ENCODE data around the gene BICD2.

The BICD2 gene

DNA sequence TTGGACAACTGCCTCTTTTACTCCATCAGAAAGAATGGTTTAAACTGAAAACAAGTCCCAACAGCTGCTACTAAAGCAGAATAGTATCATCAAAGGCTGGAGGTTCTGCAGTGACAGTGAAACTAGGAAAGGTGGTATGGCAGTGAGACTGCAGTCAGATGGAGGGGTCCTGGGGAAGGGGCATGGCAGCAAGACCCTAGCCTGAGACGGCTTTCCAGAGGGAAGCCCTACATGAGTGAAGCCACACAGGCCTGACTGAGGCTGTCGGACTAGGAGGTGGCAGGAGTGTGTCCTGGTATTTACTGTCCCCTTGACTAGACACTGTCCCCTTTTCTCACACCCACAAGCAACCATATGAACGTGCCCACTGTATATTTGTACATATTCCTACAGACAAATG lies 54.3 kb downstream of the BICD2 start:
- Histone ChIP-seq H3K27ac (ENCODE audit: low read depth, low read length) (no peak overlapping the region), H3K4me3 (ENCODE audit: insufficient read depth, low read length, poor library complexity, severe bottlenecking) (no peak overlapping the region), H3K27me3 (ENCODE audit: low read length) (no peaks in the 10 kb centered on the region), H3K9ac (ENCODE audit: low read length) (no peak overlapping the region), H3K9me3 (ENCODE audit: insufficient read depth, low read length) (no peaks in the 10 kb centered on the region), H3K79me2 (ENCODE audit: insufficient read depth, low read length) (no peaks in the 10 kb centered on the region; the same call in 1 of the 2 replicates), H3K9me2 (replicated peaks; ENCODE audit: insufficient read depth, low read length) (no peaks in the 10 kb centered on the region), H3F3A (ENCODE audit: insufficient read depth) (peaks cover 18% of the 10 kb centered on the region; the same call in 1 of the 2 replicates), H3K36me3 (ENCODE audit: low read length) (peaks cover 15% of the 10 kb centered on the region; the same call in 1 of the 2 replicates), H4K20me1 (ENCODE audit: low read depth, low read length) (no peaks in the 10 kb centered on the region), H3K4me2 (ENCODE audit: low read depth, low read length, poor library complexity, severe bottlenecking) (no peak overlapping the region), H2AFZ (ENCODE audit: low read depth, low read length, severe bottlenecking) (no peak overlapping the region)
- TF ChIP-seq, protein P1, sequence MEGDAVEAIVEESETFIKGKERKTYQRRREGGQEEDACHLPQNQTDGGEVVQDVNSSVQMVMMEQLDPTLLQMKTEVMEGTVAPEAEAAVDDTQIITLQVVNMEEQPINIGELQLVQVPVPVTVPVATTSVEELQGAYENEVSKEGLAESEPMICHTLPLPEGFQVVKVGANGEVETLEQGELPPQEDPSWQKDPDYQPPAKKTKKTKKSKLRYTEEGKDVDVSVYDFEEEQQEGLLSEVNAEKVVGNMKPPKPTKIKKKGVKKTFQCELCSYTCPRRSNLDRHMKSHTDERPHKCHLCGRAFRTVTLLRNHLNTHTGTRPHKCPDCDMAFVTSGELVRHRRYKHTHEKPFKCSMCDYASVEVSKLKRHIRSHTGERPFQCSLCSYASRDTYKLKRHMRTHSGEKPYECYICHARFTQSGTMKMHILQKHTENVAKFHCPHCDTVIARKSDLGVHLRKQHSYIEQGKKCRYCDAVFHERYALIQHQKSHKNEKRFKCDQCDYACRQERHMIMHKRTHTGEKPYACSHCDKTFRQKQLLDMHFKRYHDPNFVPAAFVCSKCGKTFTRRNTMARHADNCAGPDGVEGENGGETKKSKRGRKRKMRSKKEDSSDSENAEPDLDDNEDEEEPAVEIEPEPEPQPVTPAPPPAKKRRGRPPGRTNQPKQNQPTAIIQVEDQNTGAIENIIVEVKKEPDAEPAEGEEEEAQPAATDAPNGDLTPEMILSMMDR (IDR thresholded peaks at IDR 0.05; ENCODE audit: insufficient read depth, low read length, poor library complexity, severe bottlenecking) = no peak
- TF ChIP-seq EZH2phosphoT487 (conservative IDR thresholded peaks at IDR 0.05; ENCODE audit: low read length) = no peak

DNA sequence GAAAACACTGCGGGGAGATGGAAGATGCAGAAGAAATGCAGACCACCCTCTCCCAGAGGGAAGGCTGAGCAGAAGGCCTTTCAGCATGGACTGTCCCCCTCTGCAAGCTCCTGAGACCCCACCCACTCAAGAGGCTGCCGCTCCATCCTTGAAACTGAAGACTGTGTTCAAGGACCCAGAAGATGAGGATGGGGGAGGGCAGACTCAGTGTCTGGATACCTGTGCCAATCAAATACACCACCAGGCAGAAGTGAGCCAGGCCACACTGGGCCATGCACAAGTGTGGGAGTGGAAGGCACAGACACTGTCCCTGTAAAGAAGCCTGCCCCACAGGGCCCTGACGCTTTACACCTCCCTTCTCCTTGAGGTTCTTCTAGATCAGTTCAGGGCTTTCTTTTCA lies 54.7 kb downstream of the BICD2 start:
- Histone ChIP-seq H3K79me2 (ENCODE audit: insufficient read depth, low read length) (no peaks in the 10 kb centered on the region; the same call in 1 of the 2 replicates), H3K36me3 (ENCODE audit: low read length) (peaks cover 15% of the 10 kb centered on the region; the same call in 1 of the 2 replicates), H3K27me3 (ENCODE audit: low read length) (no peaks in the 10 kb centered on the region), H3K27ac (ENCODE audit: low read depth, low read length) (no peak overlapping the region), H3K9me2 (replicated peaks; ENCODE audit: insufficient read depth, low read length) (no peaks in the 10 kb centered on the region), H4K20me1 (ENCODE audit: low read depth, low read length) (no peaks in the 10 kb centered on the region), H3F3A (ENCODE audit: insufficient read depth) (peaks cover 18% of the 10 kb centered on the region; the same call in 1 of the 2 replicates), H3K4me2 (ENCODE audit: low read depth, low read length, poor library complexity, severe bottlenecking) (no peak overlapping the region), H2AFZ (ENCODE audit: low read depth, low read length, severe bottlenecking) (no peak overlapping the region), H3K9me3 (ENCODE audit: insufficient read depth, low read length) (no peaks in the 10 kb centered on the region), H3K4me3 (ENCODE audit: insufficient read depth, low read length, poor library complexity, severe bottlenecking) (no peak overlapping the region), H3K9ac (ENCODE audit: low read length) (no peak overlapping the region)
- TF ChIP-seq EZH2phosphoT487 (conservative IDR thresholded peaks at IDR 0.05; ENCODE audit: low read length) = no peak
- TF ChIP-seq, protein P1 (IDR thresholded peaks at IDR 0.05; ENCODE audit: insufficient read depth, low read length, poor library complexity, severe bottlenecking) = no peak

DNA sequence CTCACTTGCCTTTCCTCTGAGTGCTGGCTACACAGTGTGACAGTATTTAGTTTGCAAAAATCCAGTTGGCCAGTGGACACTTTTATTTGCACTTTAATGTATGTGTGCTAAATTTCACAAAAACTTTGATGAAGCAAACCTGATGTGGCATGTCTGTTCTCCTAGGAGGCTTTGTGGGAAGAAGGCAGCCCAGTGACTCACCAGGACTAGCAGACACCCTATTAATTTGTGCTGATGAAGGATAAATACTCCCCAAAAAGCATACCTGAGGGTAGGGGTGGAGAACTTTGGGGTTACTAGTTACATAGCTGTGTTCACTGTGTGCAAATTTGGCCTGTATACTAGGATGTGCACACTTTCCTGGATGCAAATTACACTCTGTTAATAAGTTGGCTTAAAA lies 55.4 kb downstream of the BICD2 start:
- Histone ChIP-seq H3K9me2 (replicated peaks; ENCODE audit: insufficient read depth, low read length) (no peaks in the 10 kb centered on the region), H3K27me3 (ENCODE audit: low read length) (no peaks in the 10 kb centered on the region), H3K36me3 (ENCODE audit: low read length) (peaks cover 10% of the 10 kb centered on the region; the same call in 1 of the 2 replicates)

More for the DNA sequence above, 55.4 kb downstream of the BICD2 start:
- Histone ChIP-seq H3K9me3 (ENCODE audit: insufficient read depth, low read length) (no peaks in the 10 kb centered on the region), H3K4me2 (ENCODE audit: low read depth, low read length, poor library complexity, severe bottlenecking) (no peak overlapping the region), H3F3A (ENCODE audit: insufficient read depth) (peaks cover 18% of the 10 kb centered on the region; the same call in 1 of the 2 replicates), H3K79me2 (ENCODE audit: insufficient read depth, low read length) (no peaks in the 10 kb centered on the region), H3K9ac (ENCODE audit: low read length) (no peak overlapping the region), H3K27ac (ENCODE audit: low read depth, low read length) (no peak overlapping the region), H3K4me3 (ENCODE audit: insufficient read depth, low read length, poor library complexity, severe bottlenecking) (no peak overlapping the region), H2AFZ (ENCODE audit: low read depth, low read length, severe bottlenecking) (no peak overlapping the region), H4K20me1 (ENCODE audit: low read depth, low read length) (no peaks in the 10 kb centered on the region)
- TF ChIP-seq, protein P1 (IDR thresholded peaks at IDR 0.05; ENCODE audit: insufficient read depth, low read length, poor library complexity, severe bottlenecking) = no peak
- TF ChIP-seq EZH2phosphoT487 (conservative IDR thresholded peaks at IDR 0.05; ENCODE audit: low read length) = no peak
